WI38 (cell line): Measurements from ENCODE around the gene NAA50.

Experiments
- H3K4me3 ChIP-seq: 2 replicates; pipeline ENCODE4 v1.5.1; 2011; ENCODE audit warnings: low read depth, mild to moderate bottlenecking, control low read depth, low read length
- CTCF ChIP-seq: IDR thresholded peaks from 2 replicates; pipeline ENCODE4 v1.5.1; 2012; ENCODE audit warnings: low read depth, mild to moderate bottlenecking, control low read depth, low read length

NAA50 gene

GRCh38 chr3:113745756-113746547, at the start of gene NAA50:
Gene NAA50, minus strand, starts transcription at chr3:113746249. Its CDS starts 300 bp downstream, at chr3:113745949.
- peak; percentile 21; the same call in 1 of the 2 replicates for TF ChIP-seq CTCF
- H3K4me3 ChIP-seq = peak within 1 kb of the TSS; percentile 71

GRCh38 chr3:113795693-113796092, 49.6 kb upstream of the NAA50 start:
- no peak for TF ChIP-seq CTCF
- H3K4me3 ChIP-seq = no peak overlapping the region

GRCh38 chr3:113794526-113794925, 48.5 kb upstream of the NAA50 start:
- no peak for TF ChIP-seq CTCF
- H3K4me3 ChIP-seq = no peak overlapping the region

- no peak overlapping the region for H3K4me3 ChIP-seq
- TF ChIP-seq CTCF = no peak
Measured at GRCh38 chr3:113791381-113791780, 45.3 kb upstream of the NAA50 start.

- TF ChIP-seq CTCF = no peak
- H3K4me3 ChIP-seq = no peak overlapping the region
Measured at GRCh38 chr3:113783980-113784379, 37.9 kb upstream of the NAA50 start.

- no peak overlapping the region for H3K4me3 ChIP-seq
- TF ChIP-seq CTCF = no peak
Measured at GRCh38 chr3:113783463-113783862, 37.4 kb upstream of the NAA50 start.

GRCh38 chr3:113776564-113776963, 30.5 kb upstream of the NAA50 start:
- TF ChIP-seq CTCF = no peak

More at GRCh38 chr3:113776564-113776963, 30.5 kb upstream of the NAA50 start:
- H3K4me3 ChIP-seq = no peak overlapping the region
